Measurements from ENCODE around the gene PCGF3.
"Not testable (repeated sequence)": the region's sequence is repeated elsewhere in the genome, so short reads cannot be mapped to it uniquely, and the experiment has no call there.

The PCGF3 gene

DNA sequence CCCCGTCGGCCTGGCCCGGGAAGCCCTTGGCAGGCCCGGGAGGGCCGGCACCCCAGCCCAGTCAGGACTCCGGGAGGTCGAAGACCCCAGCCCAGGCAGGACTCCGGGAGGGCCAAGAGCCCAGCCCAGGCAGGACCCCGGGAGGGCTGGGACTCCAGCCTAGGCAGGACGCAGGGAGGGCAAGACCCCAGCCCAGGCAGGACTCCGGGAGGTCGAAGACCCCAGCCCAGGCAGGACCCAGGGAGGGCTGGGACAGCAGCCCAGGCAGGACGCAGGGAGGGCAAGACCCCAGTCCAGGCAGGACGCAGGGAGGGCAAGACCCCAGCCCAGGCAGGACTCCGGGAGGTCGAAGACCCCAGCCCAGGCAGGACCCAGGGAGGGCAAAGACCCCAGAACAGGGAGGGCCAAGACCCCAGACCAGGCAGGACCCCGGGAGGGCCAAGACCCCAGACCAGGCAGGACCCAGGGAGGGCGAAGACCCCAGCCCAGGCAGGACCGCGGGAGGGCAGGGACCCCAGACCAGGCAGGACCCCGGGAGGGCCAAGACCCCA lies 526 bp downstream of the PCGF3 start:
- DNase-seq = not testable (repeated sequence)

DNA sequence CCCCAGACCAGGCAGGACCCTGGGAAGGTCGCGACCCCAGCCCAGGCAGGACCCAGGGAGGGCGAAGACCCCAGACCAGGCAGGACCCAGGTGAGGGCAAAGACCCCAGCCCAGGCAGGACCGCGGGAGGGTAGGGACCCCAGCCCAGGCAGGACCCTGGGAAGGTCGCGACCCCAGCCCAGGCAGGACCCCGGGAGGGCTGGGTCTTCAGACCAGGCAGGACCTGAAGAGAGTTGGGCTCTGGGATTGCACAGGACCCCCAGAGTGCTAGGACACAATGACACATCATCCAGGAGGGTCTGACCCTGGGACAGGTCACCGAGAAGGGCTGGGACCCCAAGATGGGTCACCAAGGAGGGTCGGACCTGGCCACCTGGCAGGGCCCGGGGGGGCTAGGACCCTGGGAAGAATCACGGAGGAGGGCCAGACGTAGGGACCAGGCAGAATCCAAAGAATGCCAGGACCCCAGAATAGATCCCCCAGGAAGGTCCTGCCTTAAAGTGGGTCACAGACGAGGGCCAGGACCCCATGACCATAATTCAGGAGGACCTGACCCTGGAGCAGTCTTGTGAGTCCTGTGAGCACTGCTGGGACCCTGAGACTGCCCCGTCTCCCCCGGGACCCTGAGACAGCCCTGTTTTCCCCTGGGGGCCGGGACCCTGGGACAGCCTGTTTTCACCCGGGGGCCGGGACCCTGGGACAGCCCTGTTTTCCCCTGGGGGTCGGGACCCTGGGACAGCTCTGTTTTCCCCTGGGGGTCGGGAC lies 1.4 kb downstream of the PCGF3 start:
- no peak for DNase-seq

DNA sequence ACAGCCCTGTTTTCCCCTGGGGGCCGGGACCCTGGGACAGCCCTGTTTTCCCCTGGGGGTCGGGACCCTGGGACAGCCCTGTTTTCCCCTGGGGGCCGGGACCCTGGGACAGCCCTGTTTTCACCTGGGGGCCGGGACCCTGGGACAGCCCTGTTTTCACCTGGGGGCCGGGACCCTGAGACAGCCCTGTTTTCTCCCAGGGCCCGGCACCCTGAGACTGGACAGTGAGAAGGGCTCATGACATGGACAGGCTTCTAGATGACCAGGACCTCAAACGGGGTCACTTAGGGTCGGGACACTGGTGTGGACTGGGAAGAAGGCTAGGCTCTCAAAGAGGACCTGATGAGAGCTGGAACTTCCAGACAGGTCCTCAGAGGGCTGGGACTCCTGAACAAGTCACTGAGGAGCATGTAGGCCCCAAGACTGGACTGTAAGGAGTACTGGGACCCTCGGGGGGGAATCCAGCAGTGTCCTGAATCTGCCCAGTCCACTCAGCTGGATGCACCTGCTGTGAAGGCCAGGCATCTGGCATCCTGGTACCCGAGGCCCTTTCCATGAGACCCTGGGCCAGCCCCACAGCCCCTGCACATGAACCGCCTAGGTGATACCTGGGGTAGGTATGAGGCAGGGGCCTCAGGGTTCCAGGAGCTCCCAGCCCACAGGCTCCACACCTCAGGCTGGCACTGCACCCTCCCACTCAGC lies 2.4 kb downstream of the PCGF3 start:
- no peak for DNase-seq

GRCh38 chr4:708631-708933 lies 3.0 kb downstream of the PCGF3 start:
- no peak for DNase-seq

- DNase-seq = no peak
Observed at GRCh38 chr4:709348-709747, 3.7 kb downstream of the PCGF3 start.

DNA sequence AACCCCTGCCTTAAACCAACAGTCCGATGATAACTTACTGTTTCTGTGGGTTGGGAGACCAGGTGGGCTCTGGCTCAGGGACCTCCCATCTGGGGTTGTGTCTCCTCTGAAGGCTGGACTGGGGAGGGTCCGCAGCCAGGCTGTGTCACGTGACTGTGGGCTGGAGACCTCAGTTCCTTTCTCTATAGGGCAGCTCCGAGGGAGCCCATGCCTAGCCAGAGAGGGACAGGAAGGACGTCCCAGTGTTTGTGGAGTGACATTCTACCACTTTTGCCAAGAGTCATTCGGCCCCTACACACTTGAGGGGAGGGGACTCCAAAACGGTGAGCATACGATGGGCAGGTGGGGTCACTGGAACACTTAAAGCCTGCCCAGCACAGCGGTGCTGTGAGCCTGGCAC lies 4.5 kb downstream of the PCGF3 start:
- no peak for DNase-seq

- no peak for DNase-seq
Observed at GRCh38 chr4:710916-711315, 5.3 kb downstream of the PCGF3 start.

- no peak for DNase-seq
Observed at GRCh38 chr4:712093-712492, 6.5 kb downstream of the PCGF3 start.

DNA sequence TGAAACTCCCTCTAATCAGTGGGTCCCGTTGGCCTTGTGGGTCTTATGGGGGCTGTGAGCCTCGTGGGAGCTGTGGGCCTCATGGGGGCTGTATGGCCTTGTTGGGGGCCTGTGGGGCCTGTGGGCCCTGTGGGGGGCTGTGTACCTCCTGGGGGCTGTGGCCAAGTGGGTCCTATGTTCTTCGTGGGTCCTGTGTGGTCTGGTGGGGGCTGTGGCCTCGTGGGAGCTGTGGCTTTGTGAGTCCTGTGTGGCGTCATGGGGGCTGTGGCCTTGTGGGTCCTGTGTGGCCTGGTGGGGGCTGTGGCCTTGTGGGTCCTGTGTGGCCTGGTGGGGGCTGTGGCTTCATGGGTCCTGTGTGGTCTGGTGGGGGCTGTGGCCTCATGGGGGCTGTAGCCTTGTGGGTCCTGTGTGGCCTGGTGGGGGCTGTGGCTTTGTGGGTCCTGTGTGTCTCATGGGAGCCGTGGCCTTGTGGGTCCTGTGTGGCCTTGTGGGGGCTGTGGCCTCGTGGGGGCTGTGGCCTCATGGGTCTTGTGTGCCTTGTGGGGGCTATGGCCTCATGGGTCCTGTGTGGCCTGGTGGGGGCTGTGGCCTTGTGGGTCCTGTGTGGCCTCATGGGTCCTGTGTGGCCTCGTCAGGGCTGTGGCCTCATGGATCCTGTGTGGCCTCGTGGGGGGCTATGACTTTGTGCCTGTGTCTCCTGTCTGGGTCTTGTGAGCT lies 7.4 kb downstream of the PCGF3 start:
- no peak for DNase-seq

DNA sequence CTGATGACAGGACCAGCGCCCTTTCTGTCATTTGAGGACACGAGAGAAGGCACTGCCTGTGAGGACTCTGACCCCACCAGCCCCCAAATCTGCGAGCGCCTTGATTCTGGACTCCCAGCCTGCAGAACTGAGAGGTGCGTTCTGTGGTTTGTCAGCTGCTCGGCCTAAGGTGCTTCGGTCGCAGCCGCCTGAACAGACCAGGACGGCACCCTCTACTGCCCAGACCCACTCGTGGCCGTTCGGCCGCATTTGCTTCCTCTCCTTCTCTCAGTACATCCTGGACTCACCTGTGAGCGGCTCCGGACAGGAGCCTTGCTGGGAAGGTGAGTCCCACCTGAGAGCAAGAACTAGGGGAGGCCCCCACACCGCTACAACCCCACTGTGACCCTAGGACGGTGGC lies 8.5 kb downstream of the PCGF3 start:
- no peak for DNase-seq

DNA sequence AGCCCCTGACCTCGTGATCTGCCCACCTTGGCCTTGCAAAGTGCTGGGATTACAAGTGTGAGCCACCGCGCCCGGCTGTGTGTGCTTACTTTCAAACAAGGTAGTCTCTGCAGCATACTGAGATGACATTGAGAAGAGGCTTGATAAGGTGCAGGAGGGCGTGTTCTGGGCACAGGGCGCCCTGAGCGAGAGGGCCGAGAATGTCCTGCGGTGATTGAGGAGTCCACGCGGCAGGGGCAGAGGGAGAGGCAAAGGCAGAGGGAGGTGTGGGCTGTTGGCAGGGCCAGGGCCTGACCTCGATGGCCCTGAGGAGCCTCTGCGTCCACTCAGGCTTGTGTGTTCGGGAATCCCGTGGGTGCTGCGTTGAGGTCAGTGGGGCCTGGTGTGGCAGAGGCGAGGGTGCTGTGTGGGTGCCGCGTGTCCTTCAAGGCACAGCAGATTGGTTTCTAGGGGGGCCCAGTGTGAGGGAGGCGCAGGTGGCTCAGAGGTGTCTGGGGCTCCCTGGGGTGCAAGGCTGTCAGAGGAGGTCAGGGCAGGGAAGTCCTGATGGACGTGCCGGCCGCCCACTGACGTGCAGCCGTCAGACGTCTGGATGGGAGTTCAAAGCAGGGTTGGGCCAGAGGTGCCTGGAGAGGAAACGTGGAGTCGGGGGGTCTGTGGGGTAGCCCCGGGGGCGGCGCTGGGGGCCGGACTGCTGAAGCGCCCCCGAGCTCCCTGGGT lies 12.1 kb downstream of the PCGF3 start:
- DNase-seq = no peak

- no peak for DNase-seq
Observed at GRCh38 chr4:718460-718859, 12.8 kb downstream of the PCGF3 start.

DNA sequence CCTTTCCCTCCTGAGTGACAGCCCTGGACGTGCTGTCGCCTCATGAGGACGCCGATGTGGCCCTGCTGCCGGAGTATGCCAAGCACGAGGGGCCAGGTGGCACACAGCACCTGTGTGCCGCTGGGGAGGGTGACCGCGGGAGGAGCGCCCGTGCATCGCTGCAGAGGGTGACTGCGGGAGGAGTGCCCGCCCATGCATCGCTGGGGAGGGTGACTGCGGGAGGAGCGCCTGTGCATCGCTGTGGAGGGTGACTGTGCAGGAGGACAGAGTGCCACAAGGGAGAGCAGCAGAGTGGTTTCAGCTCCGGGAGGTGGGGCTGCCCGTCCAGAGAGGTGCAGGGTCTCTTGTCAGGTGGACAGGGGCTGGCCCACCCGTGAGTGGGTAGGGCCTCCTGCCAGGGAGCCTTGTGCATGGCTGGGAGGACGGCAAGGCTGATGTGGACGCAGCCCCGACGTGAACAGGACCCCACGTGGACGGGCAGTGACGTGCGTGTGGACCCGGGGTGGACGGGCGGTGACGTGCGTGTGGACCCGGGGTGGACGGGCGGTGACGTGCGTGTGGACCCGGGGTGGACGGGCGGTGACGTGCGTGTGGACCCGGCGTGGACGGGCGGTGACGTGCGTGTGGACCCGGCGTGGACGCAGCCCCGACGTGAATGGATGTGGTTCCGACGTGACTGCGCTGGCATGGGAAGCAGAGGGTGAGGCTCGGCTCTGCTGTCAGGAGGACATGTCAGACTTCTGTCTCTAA lies 14.7 kb downstream of the PCGF3 start:
- DNase-seq = no peak

- no peak for DNase-seq
Observed at GRCh38 chr4:721261-722168, 15.9 kb downstream of the PCGF3 start.

GRCh38 chr4:722169-722725 lies 16.6 kb downstream of the PCGF3 start:
- no peak for DNase-seq

GRCh38 chr4:722851-723360 lies 17.3 kb downstream of the PCGF3 start:
- no peak for DNase-seq

GRCh38 chr4:723751-724530 lies 18.3 kb downstream of the PCGF3 start:
- DNase-seq = no peak

GRCh38 chr4:725391-726234 lies 20.0 kb downstream of the PCGF3 start:
- DNase-seq = no peak

DNA sequence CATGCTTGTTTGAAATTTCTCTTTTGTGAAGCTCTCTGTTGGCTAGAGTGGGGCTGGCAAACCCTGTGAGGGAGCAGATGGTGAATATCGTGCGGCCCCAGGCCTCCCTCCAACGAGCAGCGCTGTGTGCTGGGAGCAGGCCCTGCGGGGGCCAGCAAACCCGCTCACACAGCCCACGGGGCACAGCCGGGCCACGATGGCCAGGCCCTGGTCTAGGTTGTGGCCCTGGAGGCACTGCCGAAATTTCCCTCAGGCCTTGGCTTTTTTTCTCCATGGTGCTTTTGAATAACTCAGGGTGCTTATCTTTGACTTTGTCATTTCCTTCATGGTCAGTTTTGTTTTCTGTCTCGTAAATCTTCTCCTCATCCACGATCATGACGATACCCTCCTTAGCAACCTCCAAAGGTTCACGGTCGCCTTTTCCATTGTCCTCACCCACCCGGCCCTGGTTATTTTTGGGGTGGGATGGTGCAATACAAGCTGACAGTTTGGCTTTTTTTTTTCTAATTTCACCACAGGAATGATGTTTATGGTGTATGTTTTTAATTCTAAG lies 20.7 kb downstream of the PCGF3 start:
- no peak for DNase-seq
